HG03571 (cell line): Measurements from ENCODE around the gene TBL1XR1.
"Not testable (repeated sequence)": the region's sequence is repeated elsewhere in the genome, so short reads cannot be mapped to it uniquely, and the experiment has no call there.

Experiments
- ATAC-seq: cut with Tn5 transposase; IDR thresholded peaks from one replicate; pipeline ENCODE4 v1.9.1; 2021; ENCODE audit not compliant: unreplicated experiment

TBL1XR1 gene

DNA sequence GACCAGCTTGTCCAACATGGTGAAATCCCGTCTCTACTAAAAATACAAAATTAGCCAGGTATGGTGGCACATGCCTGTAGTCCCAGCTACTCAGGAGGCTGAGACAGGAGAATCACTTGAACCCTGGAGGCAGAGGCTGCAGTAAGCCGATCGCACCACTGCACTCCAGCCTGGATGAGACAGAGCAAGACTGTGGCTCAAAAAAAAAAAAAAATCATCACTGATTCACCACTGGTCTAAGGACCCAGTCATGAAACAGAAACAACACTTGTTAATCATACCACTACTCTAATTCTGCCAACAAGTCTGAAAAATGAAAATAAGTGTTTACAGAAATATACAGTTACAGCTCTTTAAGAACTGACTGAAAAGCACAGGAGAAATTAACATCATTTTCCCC is 12.7 kb downstream of the TBL1XR1 start:
- peak; percentile 76 for ATAC-seq

DNA sequence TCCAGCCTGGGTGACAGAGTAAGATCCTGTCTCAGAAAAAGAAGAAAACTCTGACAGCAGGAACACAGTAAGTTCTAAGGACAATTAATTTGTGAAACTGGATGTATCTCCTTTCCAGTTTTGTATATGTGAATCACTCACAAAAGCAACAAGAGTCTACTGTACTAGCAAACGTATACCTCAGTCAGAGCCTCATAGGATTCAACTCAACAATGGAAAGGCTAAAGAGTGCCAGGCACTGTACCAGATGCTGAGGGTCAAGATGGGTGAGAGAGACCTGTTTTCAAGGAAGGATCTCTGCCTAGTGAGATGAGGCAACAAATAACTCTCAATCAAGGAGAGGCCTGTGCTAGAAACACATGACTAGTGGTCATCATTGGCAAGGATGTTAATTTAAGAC is 14.9 kb downstream of the TBL1XR1 start:
- no peak for ATAC-seq

DNA sequence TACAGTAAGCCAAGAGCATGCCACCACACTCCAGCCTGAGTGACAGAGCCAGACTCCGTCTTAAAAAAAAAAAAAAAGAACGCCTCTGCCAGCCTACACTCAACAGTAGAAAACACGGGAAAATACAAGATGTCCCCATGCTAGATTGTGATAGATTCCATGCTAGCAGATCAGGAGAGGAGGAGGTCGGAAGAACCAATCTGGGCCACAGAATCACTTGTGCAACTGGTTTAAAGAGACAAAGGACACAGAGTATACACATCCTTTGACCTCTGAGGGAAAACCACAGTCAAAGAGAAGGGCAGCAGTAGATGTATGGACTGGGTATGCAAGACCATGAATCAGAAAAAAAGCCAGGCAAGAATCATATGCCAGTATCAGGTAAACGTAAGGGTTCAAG is 15.9 kb downstream of the TBL1XR1 start:
- ATAC-seq, result no peak

DNA sequence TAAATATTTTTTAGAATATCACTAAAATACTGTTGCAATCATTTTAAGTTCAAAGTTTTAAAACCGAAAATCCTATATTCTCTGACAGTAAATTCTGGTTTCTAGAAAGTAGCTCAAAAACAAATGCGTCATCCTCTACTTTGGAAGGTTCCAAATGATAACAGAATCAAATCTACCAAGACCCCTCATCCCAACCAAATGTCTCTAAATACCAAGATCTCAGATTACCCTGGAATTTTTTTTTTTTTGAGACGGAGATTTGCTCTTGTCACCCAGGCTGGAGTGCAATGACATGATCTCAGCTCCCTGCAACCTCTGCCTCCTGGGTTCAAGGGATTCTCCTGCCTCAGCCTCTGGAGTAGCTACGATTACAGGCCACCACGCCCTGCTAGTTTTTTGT is 16.8 kb downstream of the TBL1XR1 start:
- no peak for ATAC-seq

DNA sequence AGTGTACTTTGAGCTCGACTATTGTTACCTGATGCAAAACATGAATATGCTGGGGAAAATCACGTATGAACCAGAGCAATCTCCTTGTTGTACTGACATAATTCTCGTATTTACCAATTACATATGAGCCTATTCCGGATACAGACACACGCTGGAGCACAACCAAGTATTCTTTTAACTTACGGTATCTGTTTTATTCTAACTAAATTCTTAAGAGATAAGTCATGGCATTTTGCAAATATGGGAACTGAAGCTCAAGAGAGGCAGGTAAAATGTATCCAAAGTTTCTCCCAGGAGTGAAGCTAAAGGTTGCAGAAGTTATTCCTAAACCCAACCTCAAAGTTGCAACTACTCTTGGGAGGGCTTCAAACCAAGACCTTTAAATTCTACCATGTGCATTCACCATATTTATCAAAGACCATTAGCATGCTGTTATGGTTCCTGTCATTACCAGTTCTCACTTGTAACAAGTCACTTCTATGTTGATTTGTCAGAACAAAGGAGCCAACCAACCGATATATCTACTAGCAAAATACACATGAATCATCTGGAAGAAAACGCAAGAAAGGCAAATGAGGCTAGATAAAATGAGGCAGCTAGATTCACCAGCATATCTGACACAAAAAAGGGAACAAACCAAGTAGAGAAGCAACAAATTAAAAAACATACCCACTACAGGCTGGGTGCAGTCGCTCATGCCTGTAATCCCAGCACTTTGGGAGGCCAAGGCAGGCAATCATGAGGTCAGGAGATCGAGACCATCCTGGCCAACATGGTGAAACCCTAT is 17.8 kb downstream of the TBL1XR1 start:
- no peak for ATAC-seq

DNA sequence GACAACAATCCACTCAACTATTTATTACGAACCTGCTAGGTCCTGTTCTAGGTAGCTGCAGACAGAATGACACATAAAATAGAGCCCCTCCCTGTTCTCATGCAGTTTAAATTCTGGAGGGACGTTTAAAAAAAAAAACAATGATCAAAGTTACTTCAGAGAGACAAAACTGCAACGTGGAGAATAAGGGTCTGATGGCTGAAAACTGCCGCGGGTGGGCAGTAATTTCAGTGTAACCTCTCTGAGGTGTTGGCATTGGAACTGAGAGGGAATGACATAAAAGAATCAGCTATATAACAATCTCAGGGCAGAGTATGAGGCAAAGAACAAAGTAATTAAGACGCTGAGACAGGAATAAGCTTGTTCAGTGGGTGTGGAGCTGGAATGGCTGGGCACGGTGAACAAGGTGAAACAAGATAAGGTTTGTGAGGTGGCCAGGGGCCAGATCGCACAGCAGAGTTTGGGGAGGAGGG is 19.5 kb downstream of the TBL1XR1 start:
- no peak for ATAC-seq

DNA sequence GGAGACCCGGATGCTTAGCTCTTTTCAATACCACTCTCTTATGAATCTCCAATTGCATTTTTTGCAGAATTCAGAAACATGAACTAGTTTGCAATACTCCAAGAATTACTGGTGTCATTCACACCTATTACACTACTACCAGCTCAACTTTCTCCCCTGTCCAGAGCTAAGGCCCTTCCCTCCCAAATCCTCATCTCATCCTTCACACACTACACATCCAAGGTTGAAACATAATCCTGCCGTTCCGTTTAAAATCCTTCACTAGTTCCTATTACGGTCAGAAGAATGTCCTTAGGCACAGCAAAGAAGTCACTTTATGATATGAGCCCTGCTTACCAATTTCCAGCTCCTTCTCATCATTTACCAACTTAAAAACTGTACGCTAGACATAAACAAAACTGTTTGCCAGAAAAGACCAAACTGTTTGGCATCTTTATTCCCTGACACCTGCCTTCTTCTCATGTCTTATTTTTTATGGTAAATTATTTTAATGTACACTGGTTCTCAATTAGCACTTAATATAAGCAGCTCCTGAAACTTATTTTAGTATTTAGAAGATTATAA is 22.6 kb downstream of the TBL1XR1 start:
- no peak for ATAC-seq

DNA sequence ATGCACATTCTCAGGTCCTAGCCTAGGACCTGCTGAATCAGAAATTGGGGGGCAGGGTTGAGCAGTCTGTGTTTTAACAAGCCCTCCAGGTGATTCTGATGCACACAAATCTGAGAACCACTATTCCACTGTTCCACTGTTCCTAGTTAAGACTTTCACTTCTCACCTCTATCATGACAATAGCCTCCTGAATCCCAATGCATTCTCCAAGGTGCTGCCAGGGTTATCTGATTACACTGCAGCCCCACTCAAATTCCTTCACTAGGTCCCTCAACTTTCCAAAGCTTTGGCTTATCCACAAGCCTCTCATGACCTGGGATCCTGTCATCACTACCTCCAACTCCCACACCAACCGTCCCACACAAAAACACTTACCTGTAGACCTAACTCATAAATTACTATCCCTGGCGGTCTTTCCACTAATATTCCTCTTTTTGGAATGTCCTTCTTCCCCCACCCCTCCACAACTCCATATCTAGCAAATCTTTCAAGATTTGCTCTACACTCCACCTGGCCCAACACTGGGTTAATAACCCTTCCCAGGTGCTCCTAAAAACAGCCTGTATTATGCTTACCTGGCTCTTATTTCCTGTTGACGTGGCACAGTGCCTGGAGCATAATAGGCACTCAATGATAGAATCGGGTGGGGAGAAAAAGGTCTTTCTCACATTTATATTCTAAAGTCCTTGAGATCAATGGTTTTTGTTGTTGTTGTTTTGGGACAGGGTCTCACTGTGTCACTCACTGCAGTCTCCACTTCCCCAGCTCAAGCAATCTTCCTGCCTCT is 27.2 kb downstream of the TBL1XR1 start:
- ATAC-seq, result no peak

DNA sequence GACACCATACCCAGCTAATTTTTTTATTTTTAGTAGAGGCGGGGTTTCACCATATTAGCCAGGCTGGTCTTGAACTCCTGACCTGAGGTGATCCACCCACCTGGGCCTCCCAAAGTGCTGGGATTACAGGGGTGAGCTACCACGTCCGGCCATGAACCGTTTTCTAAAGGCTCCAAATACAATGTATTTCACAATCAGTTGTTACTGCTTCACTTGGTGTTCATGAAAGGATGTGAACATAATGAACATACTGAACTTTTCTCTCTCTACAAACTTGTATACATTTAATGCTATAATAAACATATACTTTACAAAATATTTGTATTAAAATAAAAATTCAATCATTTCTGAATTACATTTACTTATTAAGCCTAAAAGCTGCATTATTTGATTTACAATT is 28.9 kb downstream of the TBL1XR1 start:
- no peak for ATAC-seq

DNA sequence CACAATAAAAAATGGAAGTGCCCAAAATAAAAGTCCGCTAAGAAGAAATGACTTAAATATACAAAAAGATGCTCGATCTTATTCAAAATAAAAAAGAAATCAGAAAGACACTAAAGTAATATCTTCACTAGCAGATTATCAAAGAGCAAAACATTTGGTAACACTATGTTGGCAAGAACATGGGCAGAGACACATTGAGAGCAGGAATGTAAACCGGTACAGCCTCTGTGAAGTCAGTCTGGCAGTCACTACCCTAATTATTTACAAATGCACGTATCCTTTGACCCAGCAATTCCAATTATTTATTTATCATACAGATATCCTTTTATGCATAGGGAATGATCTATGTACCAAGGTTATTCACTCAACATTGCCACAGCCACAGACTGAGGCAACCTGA is 34.5 kb downstream of the TBL1XR1 start:
- no peak for ATAC-seq

DNA sequence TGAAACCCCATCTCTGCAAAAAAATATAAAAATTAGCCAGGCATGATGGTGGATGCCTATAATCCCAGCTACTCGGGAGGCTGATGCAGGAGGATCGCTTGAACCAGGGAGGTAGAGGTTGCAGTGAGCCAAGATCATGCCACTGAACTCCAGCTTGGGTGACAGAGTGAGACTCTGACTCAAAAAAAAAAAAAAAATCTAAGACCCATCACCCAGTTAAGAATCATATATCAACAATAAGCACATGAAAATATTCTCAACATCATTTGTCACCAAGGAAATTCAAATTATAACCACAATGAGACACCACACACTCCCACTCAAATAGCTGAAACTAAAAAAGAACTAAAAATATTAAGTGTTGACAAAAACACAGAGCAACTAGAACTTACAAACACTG is 35.7 kb downstream of the TBL1XR1 start:
- not testable (repeated sequence) for ATAC-seq

DNA sequence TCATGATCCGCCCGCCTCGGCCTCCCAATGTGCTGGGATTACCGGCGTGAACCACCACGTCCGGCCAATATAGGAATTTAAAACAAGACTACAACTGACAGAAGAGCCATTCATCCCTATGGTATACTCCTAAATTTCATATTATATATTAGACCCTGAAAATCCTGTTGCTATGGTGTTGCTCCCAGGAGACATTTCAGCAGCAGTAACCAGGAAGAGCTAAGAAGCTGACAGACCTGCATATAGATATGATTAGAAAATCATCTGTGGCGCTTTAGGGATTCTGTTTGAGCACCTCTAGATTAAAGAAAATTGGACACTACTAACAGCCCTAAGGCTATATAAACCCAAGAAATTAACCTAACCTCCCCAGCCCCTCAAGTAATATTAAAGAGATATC is 38.8 kb downstream of the TBL1XR1 start:
- ATAC-seq, result no peak

DNA sequence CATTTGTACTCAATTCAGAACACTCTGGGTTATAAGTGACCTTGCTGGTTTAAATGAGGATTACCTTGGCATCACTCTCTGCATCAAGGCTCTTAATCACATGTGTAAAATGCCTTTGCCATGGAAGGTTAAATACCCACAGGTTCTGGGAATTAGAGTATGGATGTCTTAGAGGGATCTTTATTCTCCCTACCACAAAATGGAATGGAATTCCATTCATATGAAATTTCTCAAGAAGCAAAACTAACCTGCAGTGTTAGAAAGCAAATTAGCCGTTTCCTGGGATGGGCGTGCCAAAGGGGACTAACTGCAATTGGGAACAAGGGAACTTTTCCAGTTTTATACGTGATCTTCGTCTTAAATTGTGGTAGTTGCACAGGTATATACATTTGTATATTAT is 39.8 kb downstream of the TBL1XR1 start:
- no peak for ATAC-seq

DNA sequence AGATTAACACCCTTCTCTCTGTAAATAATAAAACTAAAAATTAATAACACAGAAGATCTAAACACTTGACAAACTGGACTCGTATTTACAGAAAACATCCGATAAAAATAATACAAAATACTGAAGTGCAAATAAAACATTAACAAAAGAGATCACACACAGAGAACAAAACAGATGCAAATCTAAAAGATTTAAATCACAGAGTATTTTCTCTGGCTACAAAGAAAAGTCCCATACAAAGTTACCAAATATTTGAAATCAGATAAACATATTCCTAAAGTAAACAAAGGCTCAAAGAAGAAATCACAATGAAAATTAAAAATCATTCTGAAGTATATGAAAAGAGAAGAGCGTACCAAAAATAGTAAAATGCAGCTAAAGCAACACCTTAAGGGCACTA is 42.5 kb downstream of the TBL1XR1 start:
- no peak for ATAC-seq

DNA sequence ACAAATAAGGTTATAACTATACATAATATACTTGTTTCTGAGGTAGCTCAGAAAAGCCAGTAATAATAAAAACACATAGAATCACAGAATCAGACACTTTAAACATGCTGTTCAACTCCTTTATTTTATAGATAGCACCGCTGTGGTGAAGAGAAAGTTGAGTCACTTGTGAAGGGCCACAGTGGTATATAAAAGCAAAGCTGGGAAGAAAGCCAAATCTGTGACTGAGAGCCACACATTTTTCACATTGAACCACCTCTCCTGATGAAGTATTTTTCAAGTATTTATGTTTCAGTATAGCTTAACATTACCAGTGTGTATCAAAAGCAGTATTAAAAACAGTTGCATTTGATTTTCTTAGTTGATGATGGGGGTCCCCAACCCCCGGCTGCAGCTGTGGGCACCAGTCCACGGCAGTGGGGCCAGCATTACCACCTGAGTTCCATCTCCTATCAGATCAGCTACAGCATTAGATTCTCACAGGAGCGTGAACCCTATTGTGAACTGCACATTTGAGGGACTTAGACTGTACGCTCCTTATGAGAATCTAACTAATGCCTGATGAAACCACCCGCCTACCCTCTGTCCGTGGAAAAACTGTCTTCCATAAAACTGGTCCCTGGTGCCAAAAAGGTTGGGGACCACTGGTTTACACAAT is 46.2 kb downstream of the TBL1XR1 start:
- peak; percentile 74 for ATAC-seq

DNA sequence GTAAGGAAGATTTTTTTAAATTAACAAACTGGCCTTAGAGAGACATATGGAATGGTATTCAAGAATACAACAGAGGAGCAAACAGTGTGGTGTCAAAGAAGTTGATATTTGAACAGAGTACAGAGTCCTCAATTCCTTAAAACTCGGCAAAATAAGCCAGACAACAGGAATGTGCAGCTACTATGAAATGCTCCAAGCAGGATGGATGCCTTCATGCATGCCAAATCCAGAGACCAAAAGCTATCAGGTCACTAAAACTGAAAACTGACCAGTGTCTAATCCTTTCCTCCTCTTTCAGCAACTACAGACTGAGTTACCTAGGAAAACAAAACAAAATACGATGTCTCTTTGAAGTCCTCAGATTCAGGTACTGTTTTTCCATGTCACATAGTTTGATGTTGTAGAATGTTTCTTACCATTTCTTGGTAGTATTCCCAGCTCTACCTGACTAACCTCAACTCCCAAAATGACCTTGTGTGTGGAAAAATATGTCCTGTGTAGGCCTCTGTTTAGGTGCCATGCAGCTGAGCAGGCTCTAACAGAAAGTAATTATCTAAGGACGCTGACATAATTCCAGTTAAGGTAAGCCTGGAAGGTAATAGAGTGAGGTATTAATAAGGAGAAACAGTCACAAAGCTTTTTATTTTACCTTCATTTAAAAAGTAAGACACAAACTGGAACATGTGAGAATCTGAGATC is 46.9 kb downstream of the TBL1XR1 start:
- peak; percentile 7 for ATAC-seq

DNA sequence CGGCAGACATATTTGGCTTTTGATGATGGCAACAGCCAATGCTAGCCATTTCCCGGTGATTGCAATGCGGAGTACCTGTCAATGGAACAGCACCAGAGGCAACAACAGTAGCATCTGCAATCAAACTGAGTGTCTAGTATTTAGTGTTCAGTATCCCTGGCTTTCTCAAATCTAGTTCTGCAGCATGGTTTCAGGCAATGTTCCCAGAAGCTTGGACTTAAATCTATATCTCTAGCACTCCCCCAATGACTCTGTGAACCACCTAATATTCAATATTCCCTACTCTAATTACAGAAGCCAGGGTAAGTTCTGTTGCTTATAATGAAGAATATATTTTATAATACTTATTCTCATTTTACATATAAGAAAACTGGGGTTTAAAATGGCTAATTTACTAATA is 48.2 kb downstream of the TBL1XR1 start:
- no peak for ATAC-seq

DNA sequence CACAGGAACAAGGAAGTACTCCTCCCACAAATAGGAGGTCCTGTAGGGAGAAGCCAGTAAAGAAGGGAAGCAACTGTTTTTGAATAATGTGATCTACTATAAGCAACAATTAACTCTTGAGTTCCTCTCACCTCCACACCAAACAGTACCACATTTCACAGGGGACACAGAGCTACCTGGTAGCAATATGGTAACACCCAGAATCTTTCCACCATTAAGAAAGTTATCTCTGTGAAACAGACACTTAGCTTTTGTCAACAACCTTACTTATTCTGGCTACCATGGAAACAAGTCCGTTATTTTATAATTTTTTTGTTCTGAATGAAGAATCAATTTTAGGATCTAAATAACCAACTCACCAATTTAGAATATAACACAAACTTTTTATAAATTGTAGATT is 49.5 kb downstream of the TBL1XR1 start:
- ATAC-seq, result no peak

DNA sequence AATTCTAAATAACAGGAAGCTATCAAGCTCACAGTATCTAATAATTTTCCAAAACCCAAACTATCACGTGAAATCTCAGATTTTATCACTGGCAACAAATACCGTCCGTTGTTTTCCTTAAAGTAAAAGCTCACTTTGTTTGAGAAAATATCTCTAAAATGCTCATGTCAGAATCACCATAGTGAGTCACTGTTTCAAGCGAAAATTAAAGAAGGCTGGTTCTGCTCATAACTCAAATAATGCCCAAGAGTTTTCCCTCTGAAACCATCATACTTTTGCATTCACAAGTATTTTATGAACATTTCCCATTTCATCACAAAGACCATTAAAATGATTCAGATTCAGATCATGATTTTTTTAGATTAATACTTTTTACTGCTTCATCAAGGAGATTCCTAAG is 50.6 kb downstream of the TBL1XR1 start:
- ATAC-seq, result no peak

DNA sequence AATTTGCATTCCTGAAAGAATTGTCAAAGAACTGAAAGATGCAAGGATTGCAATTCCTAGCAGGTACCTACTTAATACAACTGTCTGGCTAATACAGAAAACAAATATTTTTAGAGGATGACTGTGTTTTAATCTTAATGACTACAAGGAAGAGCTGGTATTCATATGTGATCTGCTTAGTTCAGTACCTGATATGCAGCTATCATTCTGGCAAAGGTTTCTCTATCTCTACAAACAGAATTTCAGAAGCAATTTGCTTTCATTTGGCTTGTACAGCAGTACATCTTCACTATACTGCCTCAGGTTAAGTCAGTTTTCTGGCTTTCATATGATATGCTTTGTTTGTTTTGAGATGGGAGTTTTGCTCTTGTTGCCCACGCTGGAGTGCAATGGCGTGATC is 51.3 kb downstream of the TBL1XR1 start:
- ATAC-seq, result no peak

DNA sequence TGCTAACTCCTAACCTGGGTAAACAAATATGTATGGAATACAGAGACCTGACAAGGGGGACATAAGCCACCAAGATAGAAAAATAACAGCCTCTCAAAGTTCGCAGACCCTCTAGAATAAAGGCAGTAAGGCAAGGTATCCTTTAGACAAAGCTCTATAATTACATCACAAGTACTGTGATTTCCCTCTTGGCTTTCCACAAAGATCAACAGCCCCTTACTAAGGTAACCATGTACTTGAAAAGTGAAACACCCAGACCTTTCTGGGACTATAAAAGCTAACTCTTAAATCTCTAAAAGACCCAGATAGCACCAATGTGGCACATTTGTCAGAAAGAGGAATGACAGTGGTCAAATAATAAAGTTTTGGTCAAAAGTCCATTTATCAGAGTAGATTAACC is 51.9 kb downstream of the TBL1XR1 start:
- ATAC-seq, result peak; percentile 34
